GM18867 (cell line): ENCODE results near the gene TIMM22.
"Not testable (repeated sequence)": the region's sequence is repeated elsewhere in the genome, so short reads cannot be mapped to it uniquely, and the experiment has no call there.

Experiments
- ATAC-seq: cut with Tn5 transposase; IDR thresholded peaks from one replicate; pipeline ENCODE4 v1.9.1; 2021; ENCODE audit warnings: mild to moderate bottlenecking, moderate library complexity; ENCODE audit not compliant: unreplicated experiment

The TIMM22 gene

DNA sequence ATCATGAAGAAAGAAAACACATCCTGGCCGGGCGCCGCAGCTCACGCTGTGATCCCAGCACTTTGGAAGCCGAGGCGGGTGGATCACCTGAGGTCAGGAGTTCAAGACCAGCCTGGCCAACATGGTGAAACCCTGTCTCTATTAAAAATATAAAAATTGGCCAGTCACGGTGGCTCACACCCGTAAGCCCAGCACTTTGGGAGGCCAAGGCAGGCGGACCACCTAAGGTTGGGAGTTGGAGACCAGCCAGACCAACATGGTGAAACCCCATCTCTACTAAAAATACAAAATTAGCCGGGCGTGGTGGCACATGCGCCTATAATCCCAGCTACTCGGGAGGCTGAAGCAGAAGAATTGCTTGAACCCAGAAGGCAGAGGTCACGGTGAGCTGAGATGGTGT lies 25.1 kb upstream of the TIMM22 start:
- not testable (repeated sequence) for ATAC-seq

GRCh38 chr17:973053-973452 lies 23.9 kb upstream of the TIMM22 start:
- ATAC-seq: no peak

GRCh38 chr17:974778-975177 lies 22.2 kb upstream of the TIMM22 start:
- not testable (repeated sequence) for ATAC-seq

- no peak for ATAC-seq
These were observed 21.5 kb upstream of the TIMM22 start for GRCh38 chr17:975371-975915.

GRCh38 chr17:976312-976711 lies 20.6 kb upstream of the TIMM22 start:
- no peak for ATAC-seq

GRCh38 chr17:977166-977565 lies 19.8 kb upstream of the TIMM22 start:
- no peak for ATAC-seq

GRCh38 chr17:978103-979093 lies 18.5 kb upstream of the TIMM22 start:
- no peak for ATAC-seq

DNA sequence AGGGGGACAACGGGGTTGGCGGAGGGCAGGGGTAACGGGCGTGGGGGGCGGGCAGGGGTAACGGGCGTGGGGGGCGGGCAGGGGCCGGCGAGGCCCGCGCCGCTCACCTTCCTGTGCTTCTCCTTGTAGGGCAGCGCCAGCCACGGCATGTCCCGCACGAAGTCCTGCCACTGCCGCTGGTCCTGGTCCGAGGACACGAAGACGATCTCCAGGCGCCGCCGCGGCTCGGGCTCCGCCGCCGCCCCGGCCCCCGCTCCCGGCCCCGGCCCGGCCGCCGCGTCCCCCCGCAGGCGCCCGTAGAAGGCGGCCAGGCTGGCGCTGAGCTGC lies 17.8 kb upstream of the TIMM22 start:
- no peak for ATAC-seq

DNA sequence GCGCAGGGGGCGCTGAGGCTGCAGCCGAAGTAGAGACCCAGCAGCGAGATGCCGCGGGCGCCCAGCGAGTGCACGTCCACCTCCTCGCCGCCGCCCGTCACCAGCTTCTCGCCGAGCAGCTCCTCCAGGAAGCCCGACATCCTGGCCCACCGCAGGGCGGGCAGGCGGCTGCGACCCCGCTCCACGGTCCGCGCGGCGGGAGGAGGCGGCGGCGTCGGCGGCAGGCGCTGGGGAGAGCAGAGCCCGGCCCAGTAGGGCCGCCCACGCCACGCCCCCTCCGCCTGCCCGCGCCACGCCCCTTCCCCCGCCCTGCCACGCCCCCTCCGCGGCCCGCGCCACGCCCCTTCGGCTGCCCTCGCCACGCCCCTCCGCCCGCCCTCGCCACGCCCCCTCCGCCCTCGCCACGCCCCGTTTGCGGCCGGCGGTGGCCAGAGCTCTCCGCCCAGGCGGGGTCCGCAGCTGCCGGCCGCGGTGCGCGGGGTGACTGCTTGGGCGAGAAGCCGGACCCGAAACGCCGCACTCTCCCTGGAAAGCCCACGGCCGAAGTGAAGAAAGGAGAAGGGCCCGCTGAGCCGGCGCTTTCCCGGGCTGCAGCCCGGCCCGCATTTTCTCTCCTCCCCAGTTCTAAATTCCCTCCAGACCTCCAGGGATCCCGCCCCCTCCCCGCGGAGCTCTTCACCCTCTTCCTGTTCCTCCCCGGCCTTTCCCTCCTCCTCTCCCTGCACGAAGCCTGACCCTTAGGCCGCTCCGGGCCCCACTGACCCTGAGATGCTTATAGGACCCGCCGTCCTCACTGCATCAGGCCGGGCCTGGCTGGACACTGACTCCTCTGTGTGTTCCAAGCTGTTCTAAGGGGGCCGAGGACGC lies 17.2 kb upstream of the TIMM22 start, which contains the start of gene NXN:
TSS of gene NXN (minus strand) at position 238 of the 867 bp plus-strand sequence.
- ATAC-seq: peak; percentile 66

DNA sequence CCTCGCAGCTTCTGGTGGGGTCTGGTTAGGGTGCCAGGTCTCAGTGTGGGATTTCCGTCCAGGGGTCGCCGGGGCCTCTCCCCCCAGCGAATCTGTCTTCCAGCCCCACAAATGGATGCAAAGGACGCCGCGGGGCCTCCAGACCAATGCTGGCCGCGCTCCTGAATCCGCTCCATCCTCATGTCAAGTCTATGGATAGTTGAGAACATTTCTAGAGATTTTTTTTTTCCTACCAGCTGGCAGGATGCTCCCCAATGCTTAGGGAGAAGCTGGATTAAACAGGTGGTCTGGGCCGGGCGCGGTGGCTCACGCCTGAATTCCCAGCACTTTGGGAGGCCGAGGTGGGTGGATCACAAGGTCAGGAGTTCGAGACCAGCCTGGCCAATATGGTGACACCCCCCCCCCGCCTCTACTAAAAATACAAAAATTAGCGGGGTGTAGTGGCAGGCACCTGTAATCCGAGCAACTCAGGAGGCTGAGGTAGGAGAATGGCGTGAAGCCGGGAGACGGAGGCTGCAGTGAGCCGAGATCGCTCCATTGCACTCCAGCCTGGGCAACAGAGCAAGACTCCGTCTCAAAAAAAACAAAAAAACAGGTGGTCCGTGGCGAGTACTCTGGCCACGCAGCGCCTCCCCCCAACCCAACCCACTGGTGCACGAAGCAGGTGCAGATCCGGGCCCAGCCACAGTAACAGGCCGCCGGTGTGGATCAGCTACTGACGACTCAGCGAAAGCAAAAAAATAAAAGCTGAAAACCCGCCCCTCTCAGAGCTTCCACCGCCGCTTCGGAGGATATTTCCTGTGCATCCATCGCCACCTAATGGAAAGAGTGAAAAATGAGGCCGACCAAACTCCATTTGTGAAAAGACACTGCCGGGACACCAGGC lies 16.3 kb upstream of the TIMM22 start:
- peak; percentile 48 for ATAC-seq

DNA sequence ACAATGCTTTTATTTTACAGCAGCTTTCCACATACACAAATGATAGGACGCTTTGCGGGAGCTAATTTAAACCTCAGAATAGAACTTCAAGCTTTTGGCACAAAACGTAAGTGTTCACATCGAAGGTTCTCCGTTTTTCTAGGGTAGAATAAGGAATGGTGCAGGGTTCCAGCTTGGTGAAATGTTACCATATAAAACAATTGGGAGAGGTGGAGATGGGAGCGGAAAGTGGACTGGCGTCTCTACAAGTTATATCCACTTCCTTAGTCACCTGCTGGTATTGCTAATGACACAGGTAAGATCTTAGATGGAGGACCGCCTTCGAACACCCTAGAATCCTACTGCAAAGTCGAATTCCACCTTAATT lies 15.7 kb upstream of the TIMM22 start:
- no peak for ATAC-seq

- ATAC-seq: no peak
These were observed 13.0 kb upstream of the TIMM22 start for GRCh38 chr17:983921-984320.

- no peak for ATAC-seq
These were observed 10.5 kb upstream of the TIMM22 start for GRCh38 chr17:986322-986929.

GRCh38 chr17:987931-988330 lies 9.0 kb upstream of the TIMM22 start:
- no peak for ATAC-seq

DNA sequence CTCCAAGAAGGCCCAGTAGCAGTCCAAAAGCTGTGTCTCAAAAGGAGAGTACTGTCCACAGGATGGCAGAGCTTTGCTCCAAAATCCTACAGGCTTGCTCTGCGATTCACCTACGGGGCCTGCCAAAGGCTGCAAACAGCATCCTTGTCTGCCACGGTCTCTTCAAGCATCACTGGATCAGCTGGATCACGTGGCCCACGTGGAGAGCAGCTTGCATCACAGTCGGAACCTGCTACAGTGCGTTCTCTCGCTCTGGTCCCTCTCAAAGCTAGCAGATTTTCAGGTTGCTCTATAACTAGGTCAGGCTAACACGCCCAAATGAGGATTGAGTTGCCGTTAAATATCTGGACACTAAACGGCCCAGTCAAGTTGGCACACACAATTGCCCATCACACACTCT lies 8.4 kb upstream of the TIMM22 start:
- ATAC-seq: no peak

GRCh38 chr17:992933-993332 lies 4.0 kb upstream of the TIMM22 start:
- ATAC-seq: no peak

DNA sequence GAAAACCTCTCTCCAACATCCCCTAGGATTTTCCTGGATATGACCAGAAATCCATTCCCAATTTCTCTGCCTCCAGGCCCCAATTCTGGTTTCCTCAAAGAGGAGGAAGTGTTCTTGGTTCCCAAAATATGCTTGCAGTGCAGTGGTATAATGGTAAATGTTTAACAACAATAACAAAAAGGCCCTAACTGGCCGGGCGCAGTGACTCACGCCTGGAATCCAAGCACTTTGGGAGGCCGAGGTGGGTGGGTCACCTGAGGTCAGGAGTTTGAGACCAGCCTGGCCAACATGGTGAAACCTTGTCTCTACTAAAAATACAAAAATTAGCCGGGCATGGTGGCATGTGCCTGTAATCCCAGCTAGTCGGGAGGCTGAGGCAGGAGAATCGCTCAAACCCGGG lies 1.6 kb upstream of the TIMM22 start:
- ATAC-seq: not testable (repeated sequence)

DNA sequence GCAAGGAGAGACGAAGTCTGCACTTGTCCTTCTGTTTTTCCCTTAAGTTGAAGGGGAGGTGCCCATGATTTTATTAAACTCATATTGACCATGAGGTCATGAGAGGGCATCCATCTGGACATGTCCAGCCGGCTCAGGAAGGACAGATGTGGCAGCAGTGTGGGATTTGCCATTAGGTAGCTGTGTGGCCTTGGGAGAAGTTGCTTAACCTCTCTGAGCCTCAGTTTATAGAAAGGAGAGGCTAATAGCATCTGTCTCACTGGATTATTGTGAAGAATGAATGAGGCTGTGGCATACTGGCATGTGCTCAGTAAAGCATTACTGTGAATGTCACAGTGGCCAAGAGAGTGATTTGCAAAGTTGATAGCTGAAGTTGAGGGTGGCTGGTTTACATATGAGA lies 1.2 kb downstream of the TIMM22 start:
- no peak for ATAC-seq

GRCh38 chr17:1000597-1001461 lies 3.9 kb downstream of the TIMM22 start:
- ATAC-seq: no peak
